Hematopoietic multipotent progenitor cell treated with erythropoietin and hydrocortisone succinate and interleukin-3 and kit ligand, for 4 days (in vitro differentiated cells): ENCODE measurements around the gene SMIM20.
"Not testable (repeated sequence)": the region's sequence is repeated elsewhere in the genome, so short reads cannot be mapped to it uniquely, and the experiment has no call there.

ENCODE experiments used
- DNase-seq: peaks from one replicate; pipeline ENCODE4 v3.0.0-alpha.2; 2015

Gene SMIM20

DNA sequence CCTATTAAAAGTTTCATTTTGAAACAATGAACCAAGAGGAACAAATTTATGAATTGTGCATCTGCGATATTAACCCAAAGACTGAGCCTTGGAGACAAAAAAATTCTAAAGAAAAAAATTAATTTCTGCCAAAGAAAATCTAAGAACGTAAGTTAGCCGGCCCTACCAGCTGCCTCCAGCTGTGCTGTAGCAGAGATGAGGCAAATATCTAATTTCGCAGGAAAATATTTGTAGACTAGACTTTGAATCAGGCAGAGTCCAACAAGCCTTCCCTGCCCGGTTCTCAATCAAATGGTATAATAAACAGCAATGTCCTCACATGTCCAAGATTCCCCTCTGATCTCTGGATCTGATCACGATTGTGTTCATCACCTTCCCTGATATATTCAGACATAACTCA lies 21.2 kb upstream of the SMIM20 start:
- DNase-seq, result no peak

DNA sequence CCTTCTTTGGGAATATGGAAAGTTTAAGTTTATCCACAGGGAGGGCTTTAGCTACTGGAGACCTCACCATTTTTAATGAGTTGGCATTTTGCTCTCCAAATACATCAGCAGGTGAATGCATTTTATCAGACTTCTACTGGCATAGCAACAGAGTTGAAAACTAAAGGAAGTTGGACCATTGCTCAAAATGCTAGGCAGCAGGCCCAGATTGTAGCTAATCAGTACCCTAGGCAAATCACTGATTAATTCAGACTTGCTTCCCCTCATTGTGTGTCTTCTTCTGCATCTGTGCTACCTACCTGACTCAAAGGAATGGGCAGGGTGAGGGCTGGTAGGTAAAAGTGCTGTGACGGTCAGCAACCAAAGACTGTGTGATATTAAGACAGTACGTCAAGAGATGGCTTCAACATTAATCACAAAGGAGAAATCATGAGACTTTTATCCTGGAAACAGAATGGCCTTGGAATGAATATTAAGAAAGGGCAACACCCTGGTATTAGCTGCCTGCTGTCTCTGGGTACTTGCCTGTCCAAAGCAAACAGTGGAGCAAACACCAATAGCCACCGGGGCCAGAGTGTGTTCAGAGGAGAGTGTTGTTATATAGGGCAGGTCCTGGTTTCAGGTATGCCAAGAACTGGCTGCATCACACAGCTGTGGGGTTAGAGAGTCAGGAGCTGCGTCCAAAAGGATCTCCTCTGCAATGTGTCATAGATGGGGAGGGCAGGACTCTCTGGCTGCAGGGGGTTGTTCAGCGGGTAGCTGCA lies 17.1 kb upstream of the SMIM20 start:
- no peak for DNase-seq

DNA sequence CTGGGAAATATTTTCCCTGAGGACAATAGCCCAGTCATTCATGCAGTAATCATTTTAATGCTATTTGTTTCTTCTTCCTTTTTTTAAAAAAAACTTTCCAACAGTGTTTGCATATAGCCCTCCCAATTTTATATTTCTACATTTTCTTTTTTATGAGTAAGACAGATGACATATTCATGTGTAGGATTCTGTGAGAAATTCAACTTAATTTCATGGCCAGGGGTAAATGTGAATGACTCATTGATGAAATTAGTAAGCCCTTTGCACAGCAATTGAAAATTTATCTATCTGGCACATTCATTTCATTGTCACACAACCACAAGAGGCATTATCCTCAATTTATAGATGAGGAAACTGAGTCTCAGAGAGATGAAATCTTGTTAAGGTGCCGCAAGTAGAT lies 13.7 kb upstream of the SMIM20 start:
- DNase-seq, result no peak

DNA sequence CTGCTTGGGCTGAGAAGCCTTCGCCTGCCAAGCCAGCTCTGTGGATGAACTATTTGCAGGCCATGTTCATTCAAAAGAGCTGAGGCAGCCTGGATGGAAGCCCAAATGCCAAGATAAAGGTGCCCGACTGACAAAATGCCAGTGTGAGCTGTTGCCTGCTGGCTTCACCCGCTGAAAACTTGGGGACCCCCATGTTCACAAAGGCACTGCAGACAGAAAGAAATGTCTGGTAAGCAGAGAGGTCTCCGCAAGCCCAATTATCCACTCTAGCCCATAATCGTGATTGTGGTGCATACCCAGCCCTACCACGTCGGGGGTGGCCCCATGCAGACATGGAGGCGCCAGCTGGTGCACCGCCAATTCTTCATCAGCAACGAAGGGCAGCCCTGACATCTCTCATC lies 13.0 kb upstream of the SMIM20 start:
- DNase-seq, result no peak

DNA sequence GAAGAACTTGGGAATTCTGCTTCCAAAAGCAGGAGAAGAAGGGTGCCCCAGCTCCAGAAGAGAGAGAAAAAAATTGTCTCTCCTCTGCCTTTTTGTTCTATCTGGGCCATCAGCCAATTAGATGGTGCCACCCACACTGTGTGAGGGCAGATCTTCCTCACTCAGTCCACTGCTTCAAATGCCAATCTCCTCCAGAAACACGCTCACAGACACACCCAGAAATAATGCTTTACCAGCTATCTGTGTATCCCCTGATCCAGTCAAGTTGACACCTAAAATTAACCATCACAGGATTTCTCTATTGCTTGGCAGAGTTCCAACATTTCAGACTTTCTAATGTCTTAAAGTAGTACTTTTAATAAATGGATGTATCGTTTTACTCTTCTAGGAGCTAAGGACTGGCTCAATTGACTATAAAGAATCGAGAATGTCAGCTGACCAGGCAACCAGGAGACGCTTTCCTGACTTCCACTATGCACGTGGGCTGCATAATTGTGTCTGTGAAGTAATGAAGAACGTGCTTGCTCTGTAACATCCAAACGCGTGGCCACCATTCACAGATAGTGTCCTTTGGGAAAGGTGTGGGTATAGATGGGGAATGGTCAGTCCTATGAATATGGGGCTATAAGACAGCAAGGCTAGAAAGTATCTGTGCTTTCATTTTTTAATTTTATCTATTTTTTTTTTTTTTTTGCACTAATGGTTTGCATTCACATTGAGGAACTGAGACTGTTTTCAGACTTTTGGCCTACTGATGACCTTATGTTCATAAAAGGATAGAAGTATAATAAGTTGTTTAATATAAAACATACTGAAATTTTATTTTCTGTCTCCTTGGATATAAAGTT lies 9.9 kb upstream of the SMIM20 start:
- DNase-seq, result peak; percentile 56

DNA sequence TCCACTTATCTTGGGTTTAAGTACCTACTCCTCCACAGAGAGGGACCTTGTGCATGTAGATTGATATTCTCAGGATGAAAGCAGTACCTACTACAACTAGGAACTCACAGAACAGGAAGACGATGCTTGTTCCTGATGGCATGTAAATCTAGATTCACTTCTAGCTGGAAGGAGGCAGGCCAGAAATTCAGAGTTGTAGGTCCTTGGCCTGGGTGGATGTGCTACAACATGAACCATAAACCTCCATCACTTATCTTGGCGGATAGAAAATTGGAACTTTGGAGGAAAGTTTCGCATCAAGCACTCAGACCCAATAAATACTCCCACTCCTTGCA lies 9.3 kb upstream of the SMIM20 start:
- no peak for DNase-seq

DNA sequence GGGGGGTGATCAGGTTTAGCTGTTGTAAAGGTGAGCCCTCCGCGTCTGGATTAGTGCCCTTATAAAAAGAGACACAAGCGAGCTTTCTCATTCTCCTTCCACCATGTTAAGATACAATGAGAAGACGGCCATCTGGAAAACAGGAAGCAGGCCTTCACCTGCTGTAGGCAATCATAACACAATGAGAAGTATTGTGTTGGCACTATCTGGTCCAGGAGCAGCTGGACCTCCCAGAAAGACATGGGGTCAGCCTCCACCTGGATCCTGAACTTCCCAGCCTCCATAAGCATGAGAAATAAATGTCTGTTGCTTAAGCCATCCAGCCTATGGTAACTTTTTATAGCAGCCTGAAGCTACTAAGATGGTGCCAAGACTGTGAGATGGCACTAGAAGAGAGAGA lies 8.6 kb upstream of the SMIM20 start:
- DNase-seq, result no peak

DNA sequence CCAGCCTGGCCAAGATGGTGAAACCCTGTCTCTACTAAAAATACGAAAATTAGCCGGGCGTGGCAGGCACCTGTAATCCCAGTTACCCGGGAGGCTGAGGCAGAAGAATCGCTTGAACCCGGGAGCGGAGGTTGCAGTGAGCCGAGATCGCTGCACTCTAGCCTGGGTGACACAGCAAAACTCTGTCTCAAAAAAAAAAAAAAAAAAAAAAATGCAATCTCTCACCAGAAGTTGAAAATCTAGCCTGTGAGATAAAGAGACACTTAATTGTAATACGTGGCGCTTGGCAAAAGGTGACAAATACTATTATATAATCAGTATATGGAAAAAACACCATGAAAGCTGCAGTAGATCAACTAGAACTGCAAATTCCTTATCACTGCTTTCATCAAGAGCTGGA lies 7.9 kb upstream of the SMIM20 start:
- DNase-seq, result not testable (repeated sequence)

DNA sequence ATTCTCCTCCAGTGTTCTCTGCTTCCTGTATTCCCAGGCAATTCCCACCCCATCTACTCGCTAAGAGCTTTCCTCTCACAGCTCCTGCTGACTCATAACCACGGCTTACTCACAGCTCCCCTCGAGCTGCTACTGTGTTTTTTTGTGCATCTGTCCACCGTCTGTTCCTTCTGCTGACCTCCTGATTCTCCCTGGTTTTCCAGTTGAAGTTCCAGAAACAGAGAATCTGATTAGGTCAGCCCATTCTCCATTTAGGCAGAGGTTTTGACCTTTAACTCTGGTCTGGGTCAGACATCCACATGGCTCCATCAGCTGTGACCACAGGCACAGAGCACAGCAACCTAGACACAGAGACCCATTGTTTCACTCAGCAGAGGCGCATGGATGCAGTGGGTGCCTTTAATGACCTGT lies 5.5 kb upstream of the SMIM20 start:
- no peak for DNase-seq

DNA sequence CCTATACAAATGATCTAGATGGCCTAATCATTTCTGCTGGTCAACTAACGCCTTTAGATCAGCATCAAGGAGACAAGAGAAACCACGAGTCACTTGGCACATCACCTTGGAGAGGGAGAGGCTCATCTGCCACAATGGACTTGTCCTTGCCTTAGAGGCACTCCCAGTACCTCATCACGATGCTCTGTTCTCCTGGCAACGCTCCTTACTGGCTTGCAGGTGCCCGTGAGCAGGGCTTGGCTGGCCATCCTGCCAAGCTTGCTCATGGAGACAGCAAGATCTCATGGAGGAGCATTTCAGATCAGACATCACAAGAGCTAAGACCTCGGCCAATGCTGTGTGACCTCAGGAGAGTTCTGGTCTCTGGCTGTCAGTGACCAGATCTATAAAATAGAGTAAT lies 2.7 kb upstream of the SMIM20 start:
- no peak for DNase-seq

DNA sequence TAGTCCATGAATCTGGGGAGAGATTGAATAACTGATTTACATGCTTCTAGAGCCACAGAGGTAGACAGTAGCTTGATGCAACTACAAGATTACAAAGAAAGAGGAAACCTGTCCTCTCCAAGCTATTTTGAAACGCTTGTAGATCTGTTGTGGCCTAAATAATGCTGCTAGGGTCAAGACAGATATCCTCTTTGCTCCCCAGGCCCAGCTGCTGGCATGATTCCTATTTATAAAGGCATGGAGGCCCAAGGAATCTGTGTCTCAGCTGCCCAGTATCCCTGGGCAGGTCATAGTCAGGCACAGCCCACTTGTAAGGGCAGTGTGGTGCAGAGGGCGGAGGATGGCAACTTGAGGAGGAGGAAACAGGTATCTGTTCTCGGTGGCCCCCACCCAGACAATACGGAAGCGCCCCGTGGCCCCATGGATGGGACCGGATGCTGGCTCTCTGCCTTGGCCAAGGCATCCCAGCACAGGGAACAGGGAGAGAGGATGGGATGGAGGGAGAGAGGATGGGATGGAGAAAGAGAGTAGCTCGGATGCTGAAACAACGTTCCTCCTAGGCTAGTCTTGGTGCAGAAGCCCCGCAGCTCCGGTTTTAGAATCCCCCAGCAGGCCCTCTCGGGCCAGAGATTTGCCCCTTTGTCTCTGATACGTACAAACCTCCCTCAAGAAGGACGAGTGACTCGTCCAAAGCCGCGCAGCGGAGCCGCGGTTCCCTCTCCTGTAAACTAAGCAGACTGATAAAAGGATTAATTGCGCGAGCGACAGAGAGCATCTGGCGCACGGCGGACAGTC lies 767 bp upstream of the SMIM20 start:
- DNase-seq, result peak; percentile 13

DNA sequence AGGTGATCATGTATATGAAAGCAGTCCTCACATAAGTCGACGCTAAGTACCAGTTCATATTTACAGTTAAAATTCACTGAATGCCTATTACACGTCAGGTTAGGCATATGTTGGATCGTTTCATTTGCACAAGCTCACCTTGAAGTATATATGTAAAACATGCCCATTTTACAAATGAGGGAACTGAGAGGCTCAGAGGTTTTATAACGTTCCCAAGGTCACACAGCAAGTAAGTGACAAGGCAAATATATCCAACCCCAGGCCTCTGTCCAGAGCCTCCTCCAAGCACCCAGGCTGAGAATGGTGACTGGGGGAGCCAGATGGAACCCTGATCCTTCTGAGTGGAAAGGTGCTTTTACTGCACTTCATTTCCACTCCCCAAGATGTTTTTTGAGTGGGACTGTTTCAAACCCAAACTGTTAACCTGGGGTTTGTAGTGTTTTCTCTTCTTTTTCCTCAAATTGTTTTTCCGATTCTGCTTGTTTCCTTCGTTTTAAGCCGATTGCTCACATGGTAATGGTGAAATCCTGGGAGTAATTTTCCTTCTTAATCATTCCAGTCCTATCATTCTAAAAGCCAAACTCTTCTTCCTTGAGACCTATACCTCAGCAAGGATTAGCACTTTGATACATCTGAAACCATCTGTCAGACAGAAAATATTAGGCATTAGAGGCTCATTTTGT lies 791 bp downstream of the SMIM20 start:
- peak; percentile 13 for DNase-seq

DNA sequence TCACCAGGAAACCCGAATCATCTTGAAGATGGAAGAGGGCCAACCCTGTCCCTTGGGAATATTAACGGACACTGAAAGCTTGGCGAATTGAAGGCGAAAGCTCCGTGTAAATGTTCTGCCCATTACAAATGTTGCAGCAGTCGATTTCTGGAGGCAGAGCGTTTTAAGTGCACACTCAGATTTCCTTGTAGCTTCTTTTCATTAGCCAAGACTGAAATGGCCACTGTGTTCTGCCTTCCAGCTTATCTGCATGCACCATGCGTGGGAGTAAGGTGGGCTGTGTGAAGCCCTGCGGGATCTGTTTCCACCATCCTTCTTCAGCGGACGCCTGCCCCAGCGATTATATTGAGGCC lies 1.3 kb downstream of the SMIM20 start:
- DNase-seq, result peak; percentile 36

DNA sequence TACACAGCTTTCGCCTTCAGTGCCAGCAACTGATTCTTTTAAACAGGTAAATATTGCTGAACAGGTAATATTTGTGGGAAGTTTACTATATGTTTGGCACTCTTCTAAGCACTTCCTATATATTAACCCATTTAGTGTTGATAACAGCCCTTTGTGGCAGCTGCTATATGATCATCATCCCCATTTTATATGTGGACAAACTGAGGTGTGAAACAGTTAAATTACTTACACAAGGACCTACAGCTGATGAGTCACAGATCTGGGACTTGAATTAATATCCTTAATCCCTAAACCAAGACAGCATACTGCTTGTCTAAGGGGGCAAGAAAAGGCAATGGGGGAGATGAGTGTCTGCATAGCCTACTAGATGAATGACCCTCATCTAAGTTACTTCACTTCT lies 2.9 kb downstream of the SMIM20 start:
- DNase-seq, result no peak

DNA sequence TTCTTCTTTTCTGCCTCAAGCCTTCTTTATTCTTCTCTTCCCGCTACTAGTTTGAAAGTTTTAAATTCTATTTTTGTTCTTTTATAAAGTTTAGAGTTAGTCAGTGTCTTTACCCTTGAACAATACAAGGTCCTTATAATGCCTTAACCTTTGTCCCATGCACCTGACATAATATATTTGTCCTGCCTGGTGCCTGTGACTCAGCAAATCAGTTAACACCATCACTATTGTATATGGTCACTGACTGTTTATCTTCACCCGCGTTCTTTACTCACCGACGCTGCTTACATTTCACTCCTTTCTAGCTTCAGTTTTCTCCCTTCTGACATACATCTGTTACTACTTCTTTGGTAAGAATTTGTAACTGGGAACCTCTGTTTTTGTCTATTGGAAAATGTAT lies 5.7 kb downstream of the SMIM20 start:
- peak; percentile 20 for DNase-seq

DNA sequence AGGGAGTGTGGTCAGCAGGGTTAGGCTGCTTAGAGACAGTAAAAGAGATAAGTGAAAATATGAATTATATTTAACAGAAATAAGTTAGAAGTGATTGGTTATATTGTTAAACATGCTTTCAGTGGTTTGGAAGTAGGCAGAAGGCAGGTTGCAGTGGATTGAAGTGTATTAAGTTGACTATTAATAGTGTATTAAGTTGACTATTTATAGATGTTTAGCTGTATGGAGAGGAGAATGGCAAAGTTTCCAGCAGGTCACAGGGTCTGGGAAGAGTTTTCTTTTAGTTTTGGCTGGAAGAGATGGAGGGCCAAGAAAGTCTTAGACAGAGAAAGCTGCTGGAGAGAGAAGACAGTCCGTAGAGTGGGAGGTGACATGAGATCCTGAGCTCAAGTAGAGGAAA lies 7.9 kb downstream of the SMIM20 start:
- DNase-seq, result no peak

DNA sequence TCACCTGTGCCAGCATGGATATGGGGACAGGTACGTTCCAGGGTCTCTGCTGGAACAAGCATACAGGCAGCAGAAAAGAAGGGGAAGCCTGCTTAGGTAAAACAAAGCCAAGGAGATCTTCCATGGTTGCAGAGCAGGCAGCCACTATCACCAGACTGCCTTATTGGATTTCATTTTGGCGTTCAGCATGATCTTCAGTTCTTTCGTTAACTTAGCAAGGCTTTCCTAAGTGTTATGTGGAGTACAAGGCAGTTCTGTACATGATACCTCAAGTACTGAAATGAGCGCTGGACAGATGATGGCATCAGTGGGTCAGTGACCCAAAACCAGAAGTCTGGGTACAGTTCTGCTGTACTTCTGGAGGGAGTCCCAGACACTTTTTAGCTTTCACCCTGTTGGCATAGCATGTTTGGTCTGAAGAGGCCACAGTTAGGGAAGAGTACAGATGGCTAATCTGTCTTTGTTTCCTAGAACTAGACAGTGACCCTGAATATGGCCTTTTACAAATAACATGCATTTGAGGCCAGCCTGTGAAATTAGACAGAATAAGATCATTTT lies 8.9 kb downstream of the SMIM20 start:
- DNase-seq, result no peak

DNA sequence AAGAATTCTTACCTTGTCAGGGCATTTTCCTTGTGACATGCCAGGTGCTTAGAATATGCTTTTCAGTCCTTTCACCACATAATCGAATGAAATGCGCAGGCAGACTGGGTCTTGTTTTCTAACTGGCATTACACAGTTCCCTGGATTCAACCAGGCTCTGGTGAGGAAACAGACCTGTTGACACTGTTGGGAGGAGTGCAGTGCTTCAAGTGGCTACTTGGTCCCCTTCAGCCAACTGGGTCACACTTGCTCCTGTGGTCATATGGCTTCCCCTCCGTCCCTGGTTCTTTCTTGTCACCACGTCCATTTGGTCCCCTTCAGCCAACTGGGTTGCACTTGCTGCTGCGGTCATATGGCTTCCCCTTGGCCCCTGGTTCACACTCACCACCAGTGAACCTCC lies 9.7 kb downstream of the SMIM20 start:
- no peak for DNase-seq

DNA sequence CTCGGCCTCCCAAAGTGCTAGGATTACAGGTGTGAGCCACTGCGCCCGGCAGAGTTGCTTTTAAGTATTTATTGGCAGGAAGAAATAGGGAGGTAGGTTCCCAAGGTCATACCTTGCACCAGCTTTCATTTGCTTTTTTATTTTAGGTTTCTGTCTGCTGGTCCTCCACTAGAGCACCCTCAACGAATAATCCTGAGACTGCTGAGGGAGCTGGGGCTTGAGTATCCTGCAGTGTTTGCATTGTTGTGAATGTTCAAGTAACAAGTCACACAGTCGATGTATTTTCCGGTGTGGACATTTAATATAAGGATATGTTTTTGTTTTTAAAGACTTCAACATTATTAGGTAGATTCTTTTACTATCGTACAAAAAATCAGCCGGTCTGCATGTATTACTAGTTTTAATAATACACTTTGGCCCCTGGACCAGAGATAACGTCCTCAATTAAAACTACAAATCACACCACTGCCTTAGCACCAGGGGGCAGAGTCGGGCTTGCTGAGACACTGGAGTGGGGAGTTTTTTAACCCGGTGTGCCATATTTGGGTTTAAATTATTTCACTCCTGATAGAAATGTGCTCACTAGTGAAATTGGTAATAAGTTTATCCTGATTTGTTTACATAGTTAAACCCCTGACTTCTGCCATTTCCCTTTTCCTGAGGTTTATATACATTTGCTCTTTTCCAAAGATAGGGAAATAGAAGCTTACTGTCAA lies 11.6 kb downstream of the SMIM20 start:
- peak; percentile 67 for DNase-seq

DNA sequence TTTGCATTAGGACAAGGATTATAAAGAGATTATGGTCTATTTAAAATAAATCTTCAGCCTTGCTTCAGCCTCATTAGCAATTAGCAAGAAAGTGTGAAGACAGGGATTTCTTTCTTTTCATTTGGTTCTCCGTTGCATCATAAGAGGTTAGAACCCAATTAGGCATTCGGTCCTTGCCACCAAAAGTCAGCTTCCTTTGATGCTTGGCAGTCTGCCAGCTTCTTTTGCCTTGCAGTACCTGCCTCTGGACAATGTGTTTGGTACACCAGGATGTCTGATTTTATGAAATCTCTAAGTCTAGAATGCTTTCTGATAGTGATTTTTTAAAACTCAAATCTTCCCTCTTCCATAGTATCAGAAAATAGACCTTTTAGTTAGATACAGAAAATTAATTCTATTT lies 12.4 kb downstream of the SMIM20 start:
- DNase-seq, result no peak

DNA sequence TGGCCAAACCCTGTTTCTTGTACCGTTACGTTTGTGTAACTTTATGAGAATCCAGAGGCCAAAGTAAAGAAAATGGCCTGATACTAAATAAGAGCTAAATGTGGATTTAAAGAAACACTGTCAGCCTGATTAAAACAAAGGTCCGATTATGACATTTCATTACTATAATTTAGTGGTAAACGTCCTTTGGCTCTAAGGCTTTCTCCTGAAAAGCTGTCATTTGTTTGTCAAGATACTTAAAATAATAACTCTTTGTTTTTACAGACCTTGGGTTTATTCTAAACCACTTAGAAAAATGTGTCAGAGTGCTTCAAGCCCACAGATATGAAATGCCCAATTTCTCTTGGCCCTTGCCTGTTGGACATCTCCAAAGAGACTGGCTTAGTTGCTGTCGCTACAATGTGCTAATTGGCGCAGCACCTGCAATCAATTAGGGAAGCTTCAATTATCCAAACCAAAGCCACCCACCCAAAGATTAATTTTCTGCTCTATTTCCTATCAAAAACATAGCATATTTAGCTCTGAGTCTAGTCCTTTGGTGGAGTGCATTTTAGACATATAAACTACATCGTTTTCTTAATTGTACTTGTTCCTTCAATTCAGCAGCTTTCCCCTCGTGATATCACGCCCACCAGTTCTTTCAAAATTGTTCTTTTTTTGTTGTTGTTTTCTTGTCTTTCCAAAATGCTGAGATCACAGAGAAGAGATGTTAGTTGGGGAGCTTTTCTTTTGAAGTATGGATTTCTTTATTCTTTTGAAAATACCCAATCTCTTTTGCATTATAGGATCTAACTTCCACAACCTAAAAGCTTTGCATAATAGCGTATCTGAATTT lies 13.6 kb downstream of the SMIM20 start:
- DNase-seq, result no peak
